GM23248 (cell line): Measurements from ENCODE around the gene OSBP2.

ENCODE experiments used
- EZH2 ChIP-seq: fragments of 200-600 bp; sonication (generic); IDR thresholded peaks from 2 replicates; pipeline ENCODE4 v1.6.1; 2018; ENCODE audit warnings: antibody characterized with exemption, mild to moderate bottlenecking; ENCODE audit not compliant: insufficient read depth, poor library complexity, severe bottlenecking
- EZH2phosphoT487 ChIP-seq: fragments of 200-600 bp; sonication (generic); IDR thresholded peaks from 2 replicates; pipeline ENCODE4 v1.6.1; 2018; ENCODE audit warnings: antibody characterized with exemption, moderate library complexity, mild to moderate bottlenecking, low read depth; ENCODE audit not compliant: insufficient read depth

DNA sequence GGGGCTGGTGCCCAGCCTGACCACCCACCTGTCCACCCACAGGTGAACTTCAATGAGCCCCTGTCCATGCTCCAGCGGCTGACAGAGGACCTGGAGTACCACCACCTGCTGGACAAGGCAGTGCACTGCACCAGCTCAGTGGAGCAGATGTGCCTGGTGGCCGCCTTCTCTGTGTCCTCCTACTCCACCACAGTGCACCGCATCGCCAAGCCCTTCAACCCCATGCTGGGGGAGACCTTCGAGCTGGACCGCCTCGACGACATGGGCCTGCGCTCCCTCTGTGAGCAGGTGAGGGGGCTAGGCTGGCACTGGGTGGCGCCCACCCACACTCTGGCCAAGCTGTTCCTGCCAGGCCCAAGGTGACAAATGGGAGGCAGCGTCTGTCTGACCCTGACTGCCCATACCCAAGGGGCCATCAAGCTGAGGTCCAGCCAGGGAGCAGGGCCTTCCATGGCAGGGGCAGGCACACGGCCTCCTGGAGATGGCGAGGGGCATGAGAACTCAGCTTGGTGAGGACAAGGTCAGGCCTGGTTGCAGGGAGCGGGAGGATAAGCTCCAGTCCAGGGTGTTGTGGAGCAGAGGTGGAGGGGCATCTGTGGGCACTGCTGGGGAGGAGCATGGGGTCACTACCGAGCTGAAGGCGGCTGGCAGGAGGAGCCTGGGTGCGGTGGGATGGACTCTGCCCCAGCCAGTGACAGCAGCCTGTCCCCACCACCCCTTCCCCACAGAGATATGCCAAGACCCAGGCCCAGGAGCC lies 196.2 kb downstream of the OSBP2 start:
- TF ChIP-seq EZH2 (no peak), EZH2phosphoT487 (no peak)
